Calu3 (cell line): ENCODE measurements around the gene SLC39A7. TPM values are rescaled to one million over a fixed set of nuclear protein-coding genes. Genes with fewer than 3 reads are reported as not detected.

Source experiments
- BruUV-seq: library from RNA; stranded (reverse); fragments of 400-500 nt; replicated peaks from 2 replicates; lab custom pipeline; 2021; lab: Mats Ljungman, UMichigan
- CTCF ChIA-PET: fragments of 300-600 bp; sonication (Branson Sonifier 250); formaldehyde crosslinking; loops from one replicate; lab custom pipeline; 2022; ENCODE audit warnings: antibody characterized with exemption; lab: Charles Lee
- DNase-seq: peaks from one replicate; pipeline ENCODE4 v3.0.0; 2022
- H3K27ac Mint-ChIP-seq: one replicate; pipeline ENCODE4 v1.8.0; 2022; ENCODE audit warnings: mixed read lengths; ENCODE audit not compliant: unreplicated experiment
- H3K27me3 Mint-ChIP-seq: one replicate; pipeline ENCODE4 v1.8.0; 2022; ENCODE audit warnings: mixed read lengths; ENCODE audit not compliant: unreplicated experiment
- H3K36me3 Mint-ChIP-seq: one replicate; pipeline ENCODE4 v1.8.0; 2022; ENCODE audit warnings: mild to moderate bottlenecking, moderate library complexity, mixed read lengths; ENCODE audit not compliant: insufficient read depth, unreplicated experiment
- H3K4me1 Mint-ChIP-seq: one replicate; pipeline ENCODE4 v1.8.0; 2022; ENCODE audit warnings: mild to moderate bottlenecking, low read depth, mixed read lengths; ENCODE audit not compliant: unreplicated experiment
- H3K4me3 Mint-ChIP-seq: one replicate; pipeline ENCODE4 v1.8.0; 2022; ENCODE audit warnings: mild to moderate bottlenecking, low read depth, moderate library complexity, mixed read lengths; ENCODE audit not compliant: unreplicated experiment
- H3K9me3 Mint-ChIP-seq: one replicate; pipeline ENCODE4 v1.8.0; 2022; ENCODE audit warnings: low read depth, mixed read lengths; ENCODE audit not compliant: unreplicated experiment
- CTCF ChIP-seq: fragments of 200-600 bp; IDR thresholded peaks from one replicate; pipeline ENCODE4 v1.8.0; 2022; ENCODE audit warnings: antibody characterized with exemption; ENCODE audit not compliant: unreplicated experiment
- intact Hi-C: fragments of 100-400 bp; cut with micrococcal nuclease; formaldehyde crosslinking; loops from one replicate; pipeline ENCODE4 v1.10.0; 2022; ENCODE audit not compliant: unreplicated experiment
- total RNA-seq: library from RNA; stranded (reverse); gene quantifications from 2 replicates; pipeline ENCODE4 v1.2.3, GENCODE V29; 2022

Gene SLC39A7
- total RNA-seq, 1 experiment from 2014 or later = 201 TPM

- H3K27me3 Mint-ChIP-seq = peaks cover 89% of the 10 kb centered on the region
- H3K27ac Mint-ChIP-seq = no peak overlapping the region
- no peak for TF ChIP-seq CTCF
- H3K4me1 Mint-ChIP-seq = peaks cover 9% of the 10 kb centered on the region
- DNase-seq = no peak
- H3K9me3 Mint-ChIP-seq = no peaks in the 10 kb centered on the region
- intact Hi-C loops = no loop called here
- H3K36me3 Mint-ChIP-seq = no peaks in the 10 kb centered on the region
- no TSS peak for BruUV-seq
- no peak overlapping the region for H3K4me3 Mint-ChIP-seq
- CTCF ChIA-PET = interaction anchor here (0.5 to 2.6 kb wide), 3 partner anchors 14 to 73 kb away, joined by 4 to 13 read pairs (median 13); no protein-coding TSS in a partner anchor
Measured at GRCh38 chr6:33175436-33176069, 25.1 kb upstream of the SLC39A7 start.

- no peak overlapping the region for H3K27ac Mint-ChIP-seq
- intact Hi-C loops = no loop called here
- no peaks in the 10 kb centered on the region for H3K9me3 Mint-ChIP-seq
- CTCF ChIA-PET = no interaction called here
- H3K27me3 Mint-ChIP-seq = peaks cover 97% of the 10 kb centered on the region
- BruUV-seq = no TSS peak
- no peak for DNase-seq
- H3K4me1 Mint-ChIP-seq = peaks cover 9% of the 10 kb centered on the region
- no peaks in the 10 kb centered on the region for H3K36me3 Mint-ChIP-seq
- no peak overlapping the region for H3K4me3 Mint-ChIP-seq
- TF ChIP-seq CTCF = no peak
Measured at GRCh38 chr6:33176906-33177305, 23.8 kb upstream of the SLC39A7 start.

GRCh38 chr6:33177552-33178446 is 22.9 kb upstream of the SLC39A7 start:
- peaks cover 88% of the 10 kb centered on the region for H3K27me3 Mint-ChIP-seq
- no peaks in the 10 kb centered on the region for H3K9me3 Mint-ChIP-seq
- DNase-seq = no peak
- H3K4me3 Mint-ChIP-seq = no peak overlapping the region
- no peak for TF ChIP-seq CTCF
- peaks cover 2% of the 10 kb centered on the region for H3K4me1 Mint-ChIP-seq
- intact Hi-C loops = no loop called here
- CTCF ChIA-PET = interaction anchor here (1.0 kb wide), 1 partner anchor 71 kb away, joined by 3 read pairs; no protein-coding TSS in a partner anchor
- BruUV-seq = no TSS peak
- H3K27ac Mint-ChIP-seq = no peak overlapping the region
- no peaks in the 10 kb centered on the region for H3K36me3 Mint-ChIP-seq

- H3K4me1 Mint-ChIP-seq = no peaks in the 10 kb centered on the region
- peaks cover 4% of the 10 kb centered on the region for H3K9me3 Mint-ChIP-seq
- DNase-seq = no peak
- H3K27ac Mint-ChIP-seq = no peak overlapping the region
- intact Hi-C loops = no loop called here
- CTCF ChIA-PET = interaction anchor here (1.0 kb wide), 1 partner anchor 70 kb away, joined by 3 read pairs; no protein-coding TSS in a partner anchor
- no peaks in the 10 kb centered on the region for H3K36me3 Mint-ChIP-seq
- no peak overlapping the region for H3K4me3 Mint-ChIP-seq
- H3K27me3 Mint-ChIP-seq = peaks cover 78% of the 10 kb centered on the region
- TF ChIP-seq CTCF = no peak
- no TSS peak for BruUV-seq
Measured at GRCh38 chr6:33178755-33179475, 21.8 kb upstream of the SLC39A7 start.
